T-helper 2 cell treated with Interferon-gamma antibody and Interleukin-4, amounts not matched to agents 100 ng/mL and 5 ng/mL, for 36 hours (primary cell): Measurements from ENCODE around the gene TSEN15. TPM values are rescaled to one million over a fixed set of nuclear protein-coding genes. Genes with fewer than 3 reads are reported as not detected.

Source experiments
- intact Hi-C: fragments of 100-400 bp; cut with micrococcal nuclease; formaldehyde crosslinking; loops from one replicate; pipeline ENCODE4 v1.15.1; 2023
- total RNA-seq: library from RNA; stranded (reverse); gene quantifications from 2 replicates; pipeline ENCODE4 v1.2.3, GENCODE V29; 2022

Gene TSEN15
- total RNA-seq, 1 donor from 2014 or later = 42.0 TPM

- intact Hi-C loops = loop anchor here (2.0 to 10.0 kb wide), 8 partner anchors 135 to 1105 kb away; partner anchors contain the start of genes APOBEC4, ARPC5, C1orf21 and EDEM3
Observed at GRCh38 chr1:184052194-184052559, 647 bp downstream of the TSEN15 start.

DNA sequence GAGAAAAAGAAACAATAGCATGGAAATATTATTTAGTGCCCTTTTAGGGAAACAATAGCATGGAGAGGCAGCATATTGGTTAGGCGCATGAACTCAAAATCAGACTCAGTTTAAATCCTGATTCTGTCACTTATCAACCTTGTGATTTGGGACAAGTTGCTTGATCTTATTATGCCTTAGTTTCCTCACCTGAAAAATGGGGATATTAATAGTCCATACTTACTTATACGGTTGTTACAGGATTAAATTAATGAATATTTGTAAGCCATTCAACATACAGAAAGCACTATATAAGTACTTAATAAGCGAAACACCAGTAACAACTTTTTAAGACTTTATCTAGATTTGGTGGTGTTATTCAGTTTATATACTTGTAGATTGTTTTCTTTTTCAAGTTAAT is 1.2 kb downstream of the TSEN15 start:
- intact Hi-C loops = loop anchor here (2.0 to 10.0 kb wide), 8 partner anchors 135 to 1105 kb away; partner anchors contain the start of genes APOBEC4, ARPC5, C1orf21 and EDEM3

DNA sequence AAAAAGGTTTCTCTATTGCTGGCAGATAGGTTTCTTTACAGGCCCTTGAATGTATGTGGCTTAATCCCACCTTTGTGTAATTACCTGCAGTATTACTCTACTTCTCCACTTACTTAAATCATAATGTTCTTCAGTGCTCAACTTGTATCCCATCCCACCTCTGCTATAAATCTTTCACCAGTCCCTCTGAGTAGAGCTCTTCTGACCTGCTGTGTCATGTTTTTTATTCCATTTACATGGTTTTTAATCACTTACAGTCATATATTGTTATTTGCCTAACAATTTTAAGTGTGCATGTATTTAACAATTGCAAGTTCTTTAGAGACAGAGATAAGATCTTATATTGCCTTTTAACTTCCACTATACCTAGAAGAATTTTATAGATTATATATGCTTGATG is 2.4 kb downstream of the TSEN15 start:
- intact Hi-C loops = loop anchor here (2.0 to 10.0 kb wide), 8 partner anchors 137 to 1103 kb away; partner anchors contain the start of genes APOBEC4, ARPC5, C1orf21 and EDEM3

DNA sequence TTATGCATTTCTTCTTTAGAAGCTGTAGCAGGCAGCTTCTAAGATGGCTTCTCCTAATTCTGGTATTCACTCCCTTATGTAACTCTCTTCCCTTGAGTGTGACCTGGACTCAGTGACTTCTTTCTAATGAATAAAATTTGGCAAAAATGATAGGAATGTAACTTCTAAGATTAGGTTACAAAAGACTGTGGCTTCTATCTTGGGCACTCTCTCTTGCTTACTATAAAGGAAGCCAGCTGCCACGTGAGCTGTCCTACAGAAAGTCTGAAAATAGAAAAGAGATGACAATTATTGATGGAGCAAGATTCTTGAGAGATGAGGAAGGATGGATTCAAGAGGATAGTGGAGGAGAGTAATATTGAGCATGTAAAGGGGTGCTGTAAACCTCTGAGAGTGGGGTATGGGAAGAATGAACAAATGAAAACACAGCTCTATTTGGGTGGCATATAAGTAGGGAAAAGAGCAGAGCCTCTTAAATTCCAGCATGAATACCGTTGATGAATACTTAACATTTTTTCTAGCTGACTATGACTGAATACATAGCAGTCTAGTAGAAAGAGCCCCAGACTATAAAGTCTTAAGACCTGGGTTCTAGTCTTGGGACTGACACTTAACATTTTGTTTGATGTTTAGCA is 5.5 kb downstream of the TSEN15 start:
- intact Hi-C loops = loop anchor here (10.0 kb wide), 3 partner anchors 252 to 698 kb away; partner anchors contain the start of genes C1orf21, EDEM3 and RGL1

GRCh38 chr1:184059887-184060286 is 8.4 kb downstream of the TSEN15 start:
- intact Hi-C loops = loop anchor here (10.0 kb wide), 3 partner anchors 255 to 695 kb away; partner anchors contain the start of genes C1orf21, EDEM3 and RGL1

DNA sequence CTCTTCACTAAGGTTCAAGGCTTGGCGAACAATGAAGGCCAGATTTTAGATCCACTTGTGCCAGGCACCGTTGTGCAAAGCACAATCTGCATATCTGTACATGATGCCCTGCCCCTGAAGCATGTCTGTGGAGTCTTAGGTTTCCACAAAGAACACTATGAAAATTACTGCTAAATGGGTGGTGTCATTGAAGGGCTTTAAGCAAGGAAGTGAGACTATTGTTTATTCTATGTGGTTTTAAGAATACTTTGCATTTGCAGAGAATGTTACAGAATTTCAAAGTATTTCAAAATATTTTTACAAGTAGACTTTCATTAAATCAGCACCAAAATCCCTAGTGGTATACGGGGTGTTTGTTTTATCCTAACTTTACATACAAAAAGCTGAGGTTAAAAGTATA is 8.8 kb downstream of the TSEN15 start:
- intact Hi-C loops = no loop called here

- intact Hi-C loops = no loop called here
Observed at GRCh38 chr1:184061396-184062003, 10.0 kb downstream of the TSEN15 start.

DNA sequence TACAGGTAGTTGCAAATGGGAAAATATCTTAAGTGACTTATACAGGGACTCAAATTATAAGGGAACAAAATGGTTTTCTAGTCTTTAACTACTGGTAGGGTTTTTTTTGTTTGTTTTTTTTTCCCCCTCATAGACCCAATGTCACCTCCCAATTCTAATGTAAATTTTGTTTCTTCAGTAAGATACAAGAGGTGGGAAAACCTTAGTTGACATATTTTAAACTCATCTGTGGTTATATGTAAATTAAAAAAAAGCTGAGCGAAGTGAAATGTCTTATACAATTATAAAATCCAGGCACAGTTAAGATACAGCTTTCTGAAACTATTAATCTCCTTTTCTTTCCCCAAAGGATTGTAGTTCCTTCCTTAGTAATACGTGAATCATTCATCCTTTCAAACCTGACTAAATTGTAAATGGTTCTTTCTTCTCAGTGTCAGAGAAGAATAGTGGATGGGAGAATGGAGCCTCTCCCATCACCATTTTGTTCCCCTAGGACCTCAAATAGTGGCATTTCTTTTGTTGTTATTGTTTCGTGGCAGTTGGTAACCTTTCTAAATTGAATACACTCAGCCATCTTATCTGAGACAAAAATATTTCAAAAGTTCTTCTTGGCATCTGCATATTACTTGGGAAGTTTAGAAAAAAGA is 11.2 kb downstream of the TSEN15 start:
- intact Hi-C loops = no loop called here

GRCh38 chr1:184065559-184065958 is 14.0 kb downstream of the TSEN15 start:
- intact Hi-C loops = no loop called here

GRCh38 chr1:184068354-184068753 is 16.8 kb downstream of the TSEN15 start:
- intact Hi-C loops = no loop called here

GRCh38 chr1:184069675-184070074 is 18.1 kb downstream of the TSEN15 start:
- intact Hi-C loops = no loop called here

- intact Hi-C loops = no loop called here
Observed at GRCh38 chr1:184072376-184072775, 20.8 kb downstream of the TSEN15 start.

DNA sequence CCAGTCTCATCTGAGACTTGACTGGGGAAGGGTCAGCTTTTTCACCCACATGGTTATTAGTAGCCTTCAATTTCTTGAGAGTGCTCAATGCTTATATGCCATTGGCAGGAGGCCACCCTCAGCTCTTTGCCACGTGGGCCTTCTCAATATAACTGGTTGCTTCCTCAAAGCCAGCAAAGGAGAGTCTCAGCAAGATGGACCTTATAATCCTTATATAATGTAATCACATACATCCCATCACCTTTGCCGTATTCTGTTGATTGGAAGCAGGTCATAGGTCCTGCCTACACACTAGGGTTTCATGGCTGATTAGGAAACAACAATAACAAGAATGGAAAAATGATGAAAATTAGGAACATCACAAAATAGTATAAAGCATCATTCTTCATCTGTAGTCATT is 22.9 kb downstream of the TSEN15 start:
- intact Hi-C loops = loop anchor here (2.0 kb wide), 1 partner anchor 590 kb away; no protein-coding TSS in a partner anchor

DNA sequence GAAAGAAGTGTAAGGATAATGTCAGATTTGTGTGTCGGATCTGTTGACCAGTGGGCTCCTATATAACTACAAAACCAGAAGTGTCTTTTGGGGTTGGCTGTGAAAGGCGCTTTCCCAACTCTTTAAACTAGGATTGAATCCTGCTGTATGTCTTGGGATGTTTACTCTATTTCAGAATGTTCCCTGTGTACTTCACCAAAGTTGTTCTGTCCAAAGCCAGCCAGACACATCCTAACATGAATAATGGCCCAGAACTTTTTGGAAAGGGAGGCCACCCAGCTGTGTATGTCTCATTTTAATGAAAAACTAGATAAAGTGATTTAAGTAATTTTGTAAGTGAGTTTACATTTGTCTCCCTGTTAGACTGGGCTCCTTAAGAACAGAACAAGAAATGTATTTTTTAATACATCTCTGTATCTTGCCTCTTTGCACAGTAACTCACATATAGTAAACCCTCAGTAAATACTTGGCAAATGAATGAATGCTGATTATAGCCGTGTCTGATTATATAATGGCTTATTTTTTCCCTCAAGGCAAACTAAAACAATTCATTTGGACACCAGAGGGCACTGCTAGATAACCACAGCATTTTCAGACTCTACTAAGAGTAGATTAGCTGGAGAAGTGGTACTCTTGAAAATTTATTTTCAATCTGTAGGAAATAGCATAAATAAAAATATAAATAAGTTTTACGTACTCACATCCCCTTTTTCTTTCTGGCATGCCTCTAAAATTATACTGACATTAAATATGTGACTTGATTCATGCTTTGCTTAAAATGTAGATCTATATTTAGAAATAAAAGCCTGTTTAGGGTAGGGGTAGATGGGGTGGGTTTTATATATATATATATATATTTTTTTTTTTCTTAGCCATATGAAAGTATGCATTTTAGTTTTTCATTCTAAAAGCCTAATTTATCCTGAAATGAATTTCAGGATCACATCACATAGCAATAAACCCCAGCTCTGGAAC is 23.8 kb downstream of the TSEN15 start:
- intact Hi-C loops = loop anchor here (1.0 to 2.0 kb wide), 2 partner anchors 147 to 589 kb away; no protein-coding TSS in a partner anchor

DNA sequence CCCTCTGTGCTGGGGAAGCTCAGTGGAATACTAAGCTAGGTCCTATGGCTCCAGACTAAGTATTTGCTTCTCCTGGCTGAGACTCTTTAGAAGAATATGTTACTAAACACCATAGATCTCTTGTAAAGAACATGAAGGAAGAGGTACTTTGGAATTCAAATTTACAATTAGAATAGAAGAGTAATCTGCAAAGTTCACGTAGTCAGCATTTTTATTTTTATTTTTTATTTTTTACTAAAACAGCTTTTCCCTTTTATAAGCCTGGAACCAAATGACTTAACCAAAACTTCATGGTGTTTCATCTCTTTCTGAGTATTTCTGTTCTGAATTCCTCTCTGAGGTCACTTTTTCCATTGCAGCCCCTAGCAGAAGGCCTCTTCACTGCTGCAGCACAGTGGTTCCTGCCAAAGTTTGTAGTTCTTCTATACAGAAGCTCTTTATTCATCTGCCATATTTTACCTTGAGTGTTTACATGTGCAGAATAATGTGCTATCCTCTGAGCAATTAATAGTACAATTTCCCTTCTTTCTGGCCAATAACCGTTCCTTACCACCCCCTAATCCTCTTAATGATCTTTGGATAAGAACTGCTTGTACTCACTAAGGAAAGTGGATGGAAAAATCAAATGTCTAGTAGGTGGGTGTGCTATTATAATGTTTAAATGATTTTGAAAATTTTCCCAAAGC is 27.2 kb downstream of the TSEN15 start:
- intact Hi-C loops = no loop called here

GRCh38 chr1:184080309-184080708 is 28.8 kb downstream of the TSEN15 start:
- intact Hi-C loops = no loop called here

DNA sequence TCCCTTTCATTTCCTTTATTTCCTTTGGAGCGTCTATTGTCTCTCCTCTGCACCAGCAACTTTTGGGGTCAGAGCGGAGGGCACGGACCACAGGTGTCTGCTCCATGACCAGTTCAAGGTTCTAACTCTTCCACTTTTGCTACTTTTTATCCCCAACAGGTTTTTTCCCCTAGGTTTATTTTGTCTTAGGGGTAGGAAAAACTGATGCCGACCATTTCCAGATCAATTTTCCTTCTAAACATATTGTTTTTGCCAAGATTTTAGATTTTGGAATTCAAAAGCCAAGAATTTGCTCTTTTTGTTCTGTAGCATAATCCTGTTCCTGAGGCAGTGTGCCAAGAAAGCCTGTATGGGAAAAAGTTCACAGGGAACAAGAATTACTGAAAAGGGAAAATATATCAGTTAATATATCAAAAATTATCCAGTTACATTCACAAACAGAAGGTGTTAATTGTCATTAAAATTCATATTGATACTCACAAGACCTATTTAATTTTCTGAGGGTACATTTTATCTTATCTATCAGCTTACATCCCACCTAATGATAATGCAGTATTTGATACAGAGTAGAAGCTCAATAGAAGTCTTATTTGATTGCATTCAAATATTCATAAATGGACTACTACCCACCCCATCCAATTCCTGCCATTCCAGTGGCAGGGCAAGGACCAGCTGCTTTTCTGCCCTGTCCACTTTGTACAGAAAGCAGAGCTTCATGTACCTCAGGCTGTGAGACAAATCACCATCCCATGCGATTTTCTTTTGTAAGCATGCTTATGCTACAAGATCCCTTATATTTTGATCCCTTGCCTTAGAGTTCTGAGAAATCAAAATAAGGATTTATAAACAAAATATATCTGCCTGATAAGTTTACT is 31.2 kb downstream of the TSEN15 start:
- intact Hi-C loops = no loop called here

DNA sequence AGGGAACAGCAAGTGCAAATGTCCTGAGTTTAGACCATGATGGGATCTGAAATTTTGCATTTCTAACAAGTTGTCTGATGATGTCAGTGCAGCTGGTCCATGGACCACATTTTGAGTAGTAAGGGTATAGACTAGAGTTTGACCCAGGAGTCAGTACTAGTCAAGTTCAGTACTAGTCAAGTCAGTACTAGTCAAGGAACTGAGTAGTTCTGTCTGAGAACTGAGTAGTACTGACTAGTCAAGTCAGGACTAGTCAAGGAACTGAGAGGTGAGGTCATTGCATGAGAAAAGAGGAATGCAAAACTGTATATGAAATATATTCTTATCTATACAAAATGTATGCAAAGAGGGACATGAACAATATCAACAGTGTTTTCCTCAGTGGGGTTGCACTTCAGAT is 34.1 kb downstream of the TSEN15 start:
- intact Hi-C loops = no loop called here

- intact Hi-C loops = no loop called here
Observed at GRCh38 chr1:184088037-184088436, 36.5 kb downstream of the TSEN15 start.
